ENCODE results near the gene OR56B1.

GRCh38 chr11:5753943-5754342 is 17.7 kb downstream of the OR56B1 start, which contains the start of gene OR52N4:
- TF ChIP-seq GATA2 (IDR thresholded peaks at IDR 0.05; ENCODE audit: low read depth, low read length), result no peak
- no peak for TF ChIP-seq GATA3 (IDR thresholded peaks at IDR 0.05; ENCODE audit: low read depth, low read length)
